HCT116 (cell line): Measurements from ENCODE around the gene IGF2BP3.

Experiments
- CTCF ChIP-seq, 3 experiments: fragments of 200-600 bp in 1 of 3; sonication (generic) in 1 of 3; IDR thresholded peaks in 2 of 3; conservative IDR thresholded peaks in 1 of 3; 2 replicates each; pipeline ENCODE4 v1.5.1; 2012 to 2017; ENCODE audit warnings: low read depth in 2 of 3, low read length in 2 of 3, antibody characterized with exemption in 1 of 3, borderline replicate concordance in 1 of 3, control low read depth in 1 of 3, mild to moderate bottlenecking in 1 of 3, mixed read lengths in 1 of 3, mixed run types in 1 of 3, moderate library complexity in 1 of 3; ENCODE audit not compliant: insufficient read depth in 1 of 3
- EZH2 ChIP-seq: fragments of 200-600 bp; sonication (generic); IDR thresholded peaks from 2 replicates; pipeline ENCODE4 v1.6.1; 2017; ENCODE audit warnings: antibody characterized with exemption, mixed run types
- POLR2A ChIP-seq: IDR thresholded peaks from 2 replicates; pipeline ENCODE4 v1.7.0; 2011; ENCODE audit warnings: borderline replicate concordance; ENCODE audit not compliant: insufficient read depth, insufficient read length; ENCODE audit errors: extremely low read depth
- RAD21 ChIP-seq: IDR thresholded peaks from 2 replicates; pipeline ENCODE4 v1.6.1; 2012; ENCODE audit warnings: low read depth, mild to moderate bottlenecking
- YY1 ChIP-seq: IDR thresholded peaks from 2 replicates; pipeline ENCODE4 v1.6.1; 2011; ENCODE audit warnings: low read length, low read depth, moderate library complexity, mild to moderate bottlenecking; ENCODE audit not compliant: insufficient replicate concordance; ENCODE audit errors: extremely low read depth
- ZNF274 ChIP-seq: fragments of 200-500 bp; sonication (Bioruptor generic); IDR thresholded peaks from 2 replicates; pipeline ENCODE4 v1.6.1; 2014; ENCODE audit warnings: mild to moderate bottlenecking, low read depth, low read length, inconsistent platforms

- TF ChIP-seq RAD21: no peak
- no peak for TF ChIP-seq YY1
- TF ChIP-seq CTCF (IDR thresholded peaks at IDR 0.05 in 2 of 3, conservative IDR thresholded peaks at IDR 0.05 in 1 of 3; ENCODE audit: borderline replicate concordance in 1 of 3, insufficient read depth in 1 of 3, low read depth in 2 of 3, low read length in 2 of 3): no peak
- no peak for TF ChIP-seq POLR2A
- no peak for TF ChIP-seq ZNF274
- TF ChIP-seq EZH2: no peak
Observed at GRCh38 chr7:23275912-23276311, 194.4 kb downstream of the IGF2BP3 start.
